B cell (primary cell): ENCODE measurements around the gene EGF. TPM values are rescaled to one million over a fixed set of nuclear protein-coding genes. Genes with fewer than 3 reads are reported as not detected.

Source experiments
- ATAC-seq: fragments of 200-7000 bp; cut with Tn5 transposase; one replicate; pipeline ENCODE4 v1.10.0; 2021; ENCODE audit warnings: low read depth, mild to moderate bottlenecking, moderate number of reproducible peaks, moderate library complexity
- CTCF ChIA-PET: fragments of 350-600 bp; sonication (Branson Sonifier 250); formaldehyde crosslinking; loops from one replicate; lab custom pipeline; 2021; ENCODE audit warnings: antibody characterized with exemption, inconsistent platforms; lab: Charles Lee
- POLR2A ChIA-PET: fragments of 350-600 bp; sonication (Branson Sonifier 250); formaldehyde crosslinking; loops from one replicate; lab custom pipeline; 2021; ENCODE audit warnings: antibody characterized with exemption; lab: Charles Lee
- DNase-seq: peaks from one replicate; pipeline ENCODE4 v3.0.0; 2013
- H2AFZ ChIP-seq: 2 replicates; pipeline ENCODE4 v1.6.1; 2012; ENCODE audit warnings: mild to moderate bottlenecking, low read depth, low read length; ENCODE audit not compliant: insufficient read depth, poor library complexity, severe bottlenecking
- H3K27ac ChIP-seq, 2 donors: 1 replicate in 1 of 2; 2 replicates in 1 of 2; pipeline ENCODE4 v1.5.1; 2012 to 2013; ENCODE audit warnings: low read length in 2 of 2, mild to moderate bottlenecking in 2 of 2, moderate library complexity in 1 of 2
- H3K27me3 ChIP-seq, 4 experiments: fragments of 200-600 bp in 1 of 4; sonication (generic) in 1 of 4; replicated peaks in 1 of 4; 1 replicate in 2 of 4; 2 replicates in 2 of 4; pipeline versions ENCODE4 v1.6.1 to v1.7.0; 2013 to 2016; ENCODE audit warnings: low read length in 3 of 4, mild to moderate bottlenecking in 2 of 4, mixed read lengths in 1 of 4, moderate library complexity in 1 of 4; ENCODE audit not compliant: insufficient read depth in 4 of 4, control insufficient read depth in 3 of 4; ENCODE audit errors: control extremely low read depth in 1 of 4
- H3K36me3 ChIP-seq, 2 experiments: replicated peaks in 1 of 2; 1 replicate in 1 of 2; 2 replicates in 1 of 2; pipeline versions ENCODE4 v1.6.1 to v1.7.1; 2013; ENCODE audit warnings: low read length in 1 of 2; ENCODE audit not compliant: insufficient read depth in 2 of 2, control insufficient read depth in 1 of 2; ENCODE audit errors: control extremely low read depth in 1 of 2, extremely low read depth in 1 of 2
- H3K4me1 ChIP-seq, 2 donors: fragments of 200-600 bp in 1 of 2; sonication (generic) in 1 of 2; 1 replicate in 1 of 2; 2 replicates in 1 of 2; pipeline versions ENCODE4 v1.5.1 to v1.6.1; 2013 to 2017; ENCODE audit warnings: low read length in 2 of 2; ENCODE audit not compliant: control insufficient read depth in 2 of 2, insufficient read depth in 2 of 2
- H3K4me2 ChIP-seq: replicated peaks from 2 replicates; pipeline ENCODE3; 2012; ENCODE audit warnings: mild to moderate bottlenecking, low read depth, low read length; ENCODE audit not compliant: poor library complexity, severe bottlenecking
- H3K4me3 ChIP-seq, 5 experiments: fragments of 200-600 bp in 1 of 5; sonication (generic) in 1 of 5; 1 replicate in 3 of 5; 2 replicates in 2 of 5; pipeline versions ENCODE4 v1.5.1 to v1.7.0; 2011 to 2016; ENCODE audit warnings: low read length in 4 of 5, mild to moderate bottlenecking in 4 of 5, low read depth in 2 of 5, control low read depth in 1 of 5, moderate library complexity in 1 of 5; ENCODE audit not compliant: insufficient read depth in 1 of 5; ENCODE audit errors: control extremely low read depth in 1 of 5, extremely low read depth in 1 of 5
- H3K79me2 ChIP-seq: fragments of 200-600 bp; sonication (generic); one replicate; pipeline ENCODE4 v1.6.0; 2016; ENCODE audit warnings: low read length; ENCODE audit not compliant: control insufficient read depth, insufficient read depth
- H3K9ac ChIP-seq: fragments of 200-600 bp; sonication (generic); 2 replicates; pipeline ENCODE4 v1.6.1; 2017; ENCODE audit warnings: mild to moderate bottlenecking, low read length, moderate library complexity
- H3K9me3 ChIP-seq, 3 donors: one replicate each; pipeline versions ENCODE4 v1.6.1 to v1.7.1; 2013; ENCODE audit warnings: low read length in 2 of 3; ENCODE audit not compliant: control insufficient read depth in 2 of 3, insufficient read depth in 1 of 3; ENCODE audit errors: control extremely low read depth in 1 of 3
- H4K20me1 ChIP-seq: 2 replicates; pipeline ENCODE4 v1.6.0; 2012; ENCODE audit warnings: mild to moderate bottlenecking, low read length; ENCODE audit not compliant: insufficient read depth, control insufficient read depth, poor library complexity, severe bottlenecking
- H3K27ac Mint-ChIP-seq: one replicate; pipeline ENCODE4 v1.8.0; 2021; ENCODE audit warnings: mixed read lengths
- H3K27me3 Mint-ChIP-seq: one replicate; pipeline ENCODE4 v1.8.0; 2021; ENCODE audit warnings: mixed read lengths
- H3K4me1 Mint-ChIP-seq: one replicate; pipeline ENCODE4 v1.8.0; 2021; ENCODE audit warnings: mixed read lengths
- H3K4me3 Mint-ChIP-seq: one replicate; pipeline ENCODE4 v1.8.0; 2021; ENCODE audit warnings: mixed read lengths
- H3K9me3 Mint-ChIP-seq: one replicate; pipeline ENCODE4 v1.8.0; 2022; ENCODE audit warnings: mixed read lengths; ENCODE audit not compliant: insufficient read depth
- EZH2 ChIP-seq: IDR thresholded peaks from 2 replicates; pipeline ENCODE4 v1.6.1; 2012; ENCODE audit warnings: borderline replicate concordance, low read depth, mild to moderate bottlenecking, moderate library complexity, low read length; ENCODE audit not compliant: insufficient read depth, poor library complexity, severe bottlenecking
- WGBS: methylation state at CpG from one replicate; pipeline ENCODE4 v1.1.5; 2013; ENCODE audit warnings: missing lambda C conversion rate; ENCODE audit not compliant: insufficient coverage; 5-methylcytosine and 5-hydroxymethylcytosine counted together
- intact Hi-C: fragments of 100-400 bp; cut with micrococcal nuclease; formaldehyde crosslinking; loops from one replicate; pipeline ENCODE4 v1.10.0; 2022
- polyA plus RNA-seq: library from polyadenylated mRNA; depleted of rRNA; stranded (reverse); fragments of >200 nt; gene quantifications from 2 replicates; pipeline ENCODE4 v1.2.3, GENCODE V29; 2012
- total RNA-seq, 2 donors: library from RNA; stranded (reverse); fragments of 120-200 nt in 1 of 2; gene quantifications; 1 replicate in 1 of 2; 2 replicates in 1 of 2; pipeline versions ENCODE4 v1.2.3 to v1.2.4, GENCODE V29; 2013 to 2022
- TF ChIP-seq, protein P1 (sequence below): fragments of 200-600 bp; IDR thresholded peaks from one replicate; pipeline ENCODE4 v1.8.0; 2022; ENCODE audit warnings: antibody characterized with exemption, mild to moderate bottlenecking

Gene EGF
- total and polyA plus RNA-seq, 2 donors (not counting 1 experiment from before 2014, with no cell fraction given), result not detected

DNA sequence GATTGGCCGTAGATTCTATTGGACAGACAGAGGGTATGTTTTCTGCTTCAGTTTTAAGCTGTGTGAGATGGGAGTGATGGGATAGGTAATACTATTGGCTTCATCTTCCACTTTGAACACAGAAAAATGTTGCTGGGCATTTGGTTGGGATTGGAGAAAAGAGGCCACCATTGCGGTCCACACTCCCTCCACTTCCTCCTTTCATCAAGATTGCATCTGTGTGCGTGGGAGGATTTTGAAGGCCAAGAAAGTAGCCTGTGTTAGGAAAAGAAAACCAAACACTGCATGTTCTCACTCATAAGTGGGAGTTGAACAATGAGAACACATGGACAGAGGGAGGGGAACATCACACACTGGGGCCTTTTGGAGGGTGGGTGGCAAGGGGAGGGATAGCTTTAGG lies 56.4 kb downstream of the EGF start:
- no peak overlapping the region for H3K4me3 ChIP-seq
- no peak overlapping the region for H2AFZ ChIP-seq
- no peak for DNase-seq
- H3K27me3 ChIP-seq, result peaks cover 0 to 3% (median 1%) of the 10 kb centered on the region in 4 experiments
- no peak overlapping the region for H3K4me2 ChIP-seq
- ChIA-PET CTCF (no interaction called here), POLR2A (no interaction called here)
- H3K27me3 Mint-ChIP-seq, result peaks cover 34% of the 10 kb centered on the region
- H3K79me2 ChIP-seq, result no peaks in the 10 kb centered on the region
- no peaks in the 10 kb centered on the region for H4K20me1 ChIP-seq
- H3K4me3 Mint-ChIP-seq, result no peak overlapping the region
- no peaks in the 10 kb centered on the region for H3K9me3 Mint-ChIP-seq
- no peak overlapping the region for H3K27ac ChIP-seq
- intact Hi-C loops, result no loop called here
- H3K9ac ChIP-seq, result no peak overlapping the region
- H3K9me3 ChIP-seq, result no peaks in the 10 kb centered on the region
- TF ChIP-seq, protein P1, sequence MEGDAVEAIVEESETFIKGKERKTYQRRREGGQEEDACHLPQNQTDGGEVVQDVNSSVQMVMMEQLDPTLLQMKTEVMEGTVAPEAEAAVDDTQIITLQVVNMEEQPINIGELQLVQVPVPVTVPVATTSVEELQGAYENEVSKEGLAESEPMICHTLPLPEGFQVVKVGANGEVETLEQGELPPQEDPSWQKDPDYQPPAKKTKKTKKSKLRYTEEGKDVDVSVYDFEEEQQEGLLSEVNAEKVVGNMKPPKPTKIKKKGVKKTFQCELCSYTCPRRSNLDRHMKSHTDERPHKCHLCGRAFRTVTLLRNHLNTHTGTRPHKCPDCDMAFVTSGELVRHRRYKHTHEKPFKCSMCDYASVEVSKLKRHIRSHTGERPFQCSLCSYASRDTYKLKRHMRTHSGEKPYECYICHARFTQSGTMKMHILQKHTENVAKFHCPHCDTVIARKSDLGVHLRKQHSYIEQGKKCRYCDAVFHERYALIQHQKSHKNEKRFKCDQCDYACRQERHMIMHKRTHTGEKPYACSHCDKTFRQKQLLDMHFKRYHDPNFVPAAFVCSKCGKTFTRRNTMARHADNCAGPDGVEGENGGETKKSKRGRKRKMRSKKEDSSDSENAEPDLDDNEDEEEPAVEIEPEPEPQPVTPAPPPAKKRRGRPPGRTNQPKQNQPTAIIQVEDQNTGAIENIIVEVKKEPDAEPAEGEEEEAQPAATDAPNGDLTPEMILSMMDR, result no peak
- no peak for TF ChIP-seq EZH2
- ATAC-seq, result no peak
- no peak overlapping the region for H3K27ac Mint-ChIP-seq
- H3K36me3 ChIP-seq, result no peaks in the 10 kb centered on the region
- WGBS, result 100% methylated on average over 1 of the region's 3 CpGs
- H3K4me1 Mint-ChIP-seq, result peaks cover 24% of the 10 kb centered on the region
- H3K4me1 ChIP-seq, result peaks cover 10 to 17% of the 10 kb centered on the region in 2 donors

DNA sequence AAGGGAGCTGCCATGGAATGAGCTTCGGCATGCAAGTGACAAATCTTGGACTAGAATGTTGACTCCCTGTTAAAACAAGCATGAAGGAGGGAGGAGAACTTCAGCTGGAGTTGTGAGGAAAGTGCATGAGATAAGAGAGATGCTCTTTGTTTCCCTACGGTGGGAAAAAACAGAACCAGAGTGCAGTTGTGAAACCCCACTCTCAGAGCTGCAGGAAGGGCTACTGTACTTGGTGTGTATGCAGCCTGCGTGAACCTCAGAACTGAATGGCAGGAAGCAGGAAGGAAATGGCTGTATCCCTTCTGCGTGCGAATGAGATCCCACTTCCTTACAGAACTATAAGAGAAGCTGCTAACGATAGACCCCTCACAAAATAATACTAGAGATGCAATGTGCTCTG lies 57.2 kb downstream of the EGF start:
- H2AFZ ChIP-seq, result no peak overlapping the region
- intact Hi-C loops, result no loop called here
- peaks cover 10 to 17% of the 10 kb centered on the region in 2 donors for H3K4me1 ChIP-seq
- peaks cover 0 to 3% (median 1%) of the 10 kb centered on the region in 4 experiments for H3K27me3 ChIP-seq
- Mint-ChIP-seq H3K9me3 (no peaks in the 10 kb centered on the region), H3K4me3 (no peak overlapping the region), H3K27ac (no peak overlapping the region), H3K4me1 (peaks cover 24% of the 10 kb centered on the region), H3K27me3 (peaks cover 34% of the 10 kb centered on the region)
- H3K4me2 ChIP-seq, result no peak overlapping the region
- no peak overlapping the region for H3K9ac ChIP-seq
- TF ChIP-seq, protein P1, result no peak
- TF ChIP-seq EZH2, result no peak
- no peaks in the 10 kb centered on the region for H3K9me3 ChIP-seq
- ChIA-PET POLR2A (no interaction called here), CTCF (interaction anchor here (0.8 kb wide), 1 partner anchor 9 kb away, joined by 4 read pairs; no protein-coding TSS in a partner anchor)
- no peak for ATAC-seq
- no peak overlapping the region for H3K27ac ChIP-seq
- no peaks in the 10 kb centered on the region for H4K20me1 ChIP-seq
- 22% methylated on average over 5 of the region's 6 CpGs for WGBS
- no peak for DNase-seq
- no peaks in the 10 kb centered on the region for H3K36me3 ChIP-seq
- H3K4me3 ChIP-seq, result no peak overlapping the region
- no peaks in the 10 kb centered on the region for H3K79me2 ChIP-seq
